HepG2 (cell line): ENCODE data around the gene MPV17L. TPM values are rescaled to one million over a fixed set of nuclear protein-coding genes. Genes with fewer than 3 reads are reported as not detected.
A peak's percentile ranks its signal among the peaks of the same experiment; 100 is the strongest.

Experiments
- ELF4 ChIP-seq: sonication (generic); formaldehyde crosslinking; IDR thresholded peaks from 2 replicates; pipeline ENCODE4 v1.5.0; 2020; ENCODE audit warnings: missing genetic modification reagents, mild to moderate bottlenecking, moderate library complexity, borderline replicate concordance
- KAT8 ChIP-seq: IDR thresholded peaks from 2 replicates; pipeline ENCODE4 v1.6.1; 2016; ENCODE audit warnings: missing genetic modification reagents, missing compliant biosample characterization
- KDM2A ChIP-seq: sonication (generic); formaldehyde crosslinking; IDR thresholded peaks from 2 replicates; pipeline ENCODE4 v1.4.0; 2020; ENCODE audit warnings: low read depth, missing genetic modification reagents, borderline replicate concordance
- PCBP1 ChIP-seq: fragments of 200-400 bp; formaldehyde crosslinking; IDR thresholded peaks from 2 replicates; pipeline ENCODE4 v1.6.1; 2017; ENCODE audit warnings: mild to moderate bottlenecking, low read depth, low read length, borderline replicate concordance
- POLR2AphosphoS2 ChIP-seq: IDR thresholded peaks from 2 replicates; pipeline ENCODE4 v1.6.1; 2011; ENCODE audit warnings: low read depth, low read length, improper control_type of control experiment
- RFX3 ChIP-seq: IDR thresholded peaks from 2 replicates; pipeline ENCODE4 v1.6.1; 2016; ENCODE audit warnings: missing biosample characterization, missing genetic modification reagents
- RFXAP ChIP-seq: sonication (generic); formaldehyde crosslinking; IDR thresholded peaks from 2 replicates; pipeline ENCODE4 v1.4.0; 2020; ENCODE audit warnings: missing genetic modification reagents, borderline replicate concordance
- SETDB1 ChIP-seq: sonication (generic); formaldehyde crosslinking; IDR thresholded peaks from 2 replicates; pipeline ENCODE4 v1.5.1; 2020; ENCODE audit warnings: missing genetic modification reagents, mild to moderate bottlenecking, borderline replicate concordance
- ZFP36L1 ChIP-seq: sonication (generic); formaldehyde crosslinking; IDR thresholded peaks from 2 replicates; pipeline ENCODE4 v1.8.0; 2022; ENCODE audit warnings: mild to moderate bottlenecking, missing genetic modification reagents, moderate library complexity
- ZMYM4 ChIP-seq: sonication (generic); formaldehyde crosslinking; IDR thresholded peaks from 2 replicates; pipeline ENCODE4 v1.8.1; 2023; ENCODE audit warnings: mild to moderate bottlenecking, missing genetic modification reagents
- ZNF18 ChIP-seq: sonication (generic); formaldehyde crosslinking; IDR thresholded peaks from 2 replicates; pipeline ENCODE4 v1.8.0; 2022; ENCODE audit warnings: mild to moderate bottlenecking, missing genetic modification reagents; ENCODE audit not compliant: insufficient replicate concordance
- ZNF737 ChIP-seq: sonication (generic); formaldehyde crosslinking; IDR thresholded peaks from 2 replicates; pipeline ENCODE4 v1.5.0; 2020; ENCODE audit warnings: missing genetic modification reagents, mild to moderate bottlenecking, borderline replicate concordance
- ZNF777 ChIP-seq: sonication (generic); formaldehyde crosslinking; IDR thresholded peaks from 2 replicates; pipeline ENCODE4 v1.4.0; 2020; ENCODE audit warnings: missing genetic modification reagents
- polyA plus RNA-seq, 8 experiments: library from polyadenylated mRNA; depleted of rRNA in 3 of 8; stranded (reverse) in 7 of 8; unstranded in 1 of 8; fragments of >200 nt; fragmentation: Illumina TruSeq in 4 of 8; extraction: Trizol in 4 of 8; gene quantifications; 2 replicates each; pipeline versions ENCODE4 v1.2.1 to v1.2.3, GENCODE V29; 2011 to 2016; ENCODE audit warnings: low read depth in 4 of 8, missing spikeins in 1 of 8, mixed read lengths in 1 of 8; ENCODE audit not compliant: insufficient read depth in 1 of 8
- total RNA-seq, 5 experiments: library from RNA; depleted of rRNA; stranded (reverse); fragments of >200 nt; fragmentation: Illumina TruSeq; extraction: Trizol; gene quantifications; 2 replicates each; pipeline ENCODE4 v1.2.3, GENCODE V29; 2016; ENCODE audit warnings: low read depth in 1 of 5
- TF ChIP-seq, protein P1 (sequence below): IDR thresholded peaks from 2 replicates; pipeline ENCODE4 v1.6.1; 2016; ENCODE audit warnings: low read depth, borderline replicate concordance
- TF ChIP-seq, protein P2 (sequence below): sonication (generic); formaldehyde crosslinking; IDR thresholded peaks from 2 replicates; pipeline ENCODE4 v1.5.1; 2020; ENCODE audit warnings: missing genetic modification reagents, mild to moderate bottlenecking, borderline replicate concordance
- TF ChIP-seq, protein P3 (sequence below): sonication (generic); formaldehyde crosslinking; IDR thresholded peaks from 2 replicates; pipeline ENCODE4 v1.4.0; 2020; ENCODE audit warnings: missing genetic modification reagents
- TF ChIP-seq, protein P4 (sequence below): sonication (generic); formaldehyde crosslinking; IDR thresholded peaks from 2 replicates; pipeline ENCODE4 v1.4.0; 2020; ENCODE audit warnings: missing genetic modification reagents; ENCODE audit errors: not compliant biosample characterization

MPV17L gene
- total and polyA plus RNA-seq, 2 of the 13 experiments (the other 11 are each of a cell fraction or from before 2014, with no cell fraction given), result 34.7 to 63.8 TPM

GRCh38 chr16:15396948-15397594 lies 1.5 kb downstream of the MPV17L start (continued):
- TF ChIP-seq SETDB1 (no peak), ZMYM4 (CRISPR knock-in tag) (peak; percentile 10; the same call in 1 of the 2 replicates), ZNF737 (CRISPR knock-in tag) (no peak), RFXAP (CRISPR knock-in tag) (0 out of 2 replicates have a peak, but pooled peaks have one; percentile 14), RFX3 (CRISPR knock-in tag) (no peak), PCBP1 (no peak), ZFP36L1 (CRISPR knock-in tag) (no peak), KAT8 (CRISPR knock-in tag) (no peak), KDM2A (CRISPR knock-in tag) (no peak), ZNF18 (no peak), POLR2AphosphoS2 (no peak), ZNF777 (CRISPR knock-in tag) (0 out of 2 replicates have a peak, but pooled peaks have one; percentile 29), ELF4 (no peak)
- TF ChIP-seq, protein P1, sequence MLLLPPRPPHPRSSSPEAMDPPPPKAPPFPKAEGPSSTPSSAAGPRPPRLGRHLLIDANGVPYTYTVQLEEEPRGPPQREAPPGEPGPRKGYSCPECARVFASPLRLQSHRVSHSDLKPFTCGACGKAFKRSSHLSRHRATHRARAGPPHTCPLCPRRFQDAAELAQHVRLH (CRISPR knock-in tag), result no peak
- TF ChIP-seq, protein P2, sequence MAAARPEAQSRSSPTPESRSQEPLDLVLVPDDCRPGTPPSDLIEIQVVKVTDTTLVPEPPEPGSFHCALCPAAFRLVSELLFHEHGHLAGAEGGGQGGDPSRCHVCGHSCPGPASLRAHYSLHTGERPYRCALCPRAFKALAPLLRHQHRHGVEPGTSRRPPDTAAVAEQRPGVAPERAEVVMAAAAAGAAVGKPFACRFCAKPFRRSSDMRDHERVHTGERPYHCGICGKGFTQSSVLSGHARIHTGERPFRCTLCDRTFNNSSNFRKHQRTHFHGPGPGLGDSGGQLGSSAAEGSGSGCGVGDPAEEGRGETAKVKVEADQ (CRISPR knock-in tag), result no peak
- TF ChIP-seq, protein P3, sequence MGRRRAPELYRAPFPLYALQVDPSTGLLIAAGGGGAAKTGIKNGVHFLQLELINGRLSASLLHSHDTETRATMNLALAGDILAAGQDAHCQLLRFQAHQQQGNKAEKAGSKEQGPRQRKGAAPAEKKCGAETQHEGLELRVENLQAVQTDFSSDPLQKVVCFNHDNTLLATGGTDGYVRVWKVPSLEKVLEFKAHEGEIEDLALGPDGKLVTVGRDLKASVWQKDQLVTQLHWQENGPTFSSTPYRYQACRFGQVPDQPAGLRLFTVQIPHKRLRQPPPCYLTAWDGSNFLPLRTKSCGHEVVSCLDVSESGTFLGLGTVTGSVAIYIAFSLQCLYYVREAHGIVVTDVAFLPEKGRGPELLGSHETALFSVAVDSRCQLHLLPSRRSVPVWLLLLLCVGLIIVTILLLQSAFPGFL (CRISPR knock-in tag), result no peak
- TF ChIP-seq, protein P4, sequence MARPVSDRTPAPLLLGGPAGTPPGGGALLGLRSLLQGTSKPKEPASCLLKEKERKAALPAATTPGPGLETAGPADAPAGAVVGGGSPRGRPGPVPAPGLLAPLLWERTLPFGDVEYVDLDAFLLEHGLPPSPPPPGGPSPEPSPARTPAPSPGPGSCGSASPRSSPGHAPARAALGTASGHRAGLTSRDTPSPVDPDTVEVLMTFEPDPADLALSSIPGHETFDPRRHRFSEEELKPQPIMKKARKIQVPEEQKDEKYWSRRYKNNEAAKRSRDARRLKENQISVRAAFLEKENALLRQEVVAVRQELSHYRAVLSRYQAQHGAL (CRISPR knock-in tag), result no peak
